ENCODE measurements around the gene PTPRE.

Gene PTPRE

GRCh38 chr10:128077155-128077875 lies 170.4 kb downstream of the PTPRE start:
- no peak overlapping the region for H3K4me3 ChIP-seq (ENCODE audit: low read depth, low read length)
- H3K9ac ChIP-seq (ENCODE audit: low read depth, low read length) = no peak overlapping the region
- no peak overlapping the region for H3K27ac ChIP-seq (ENCODE audit: low read depth, low read length)
- no peaks in the 10 kb centered on the region for H3K36me3 ChIP-seq (ENCODE audit: control insufficient read depth, insufficient read depth, low read length)
- no peaks in the 10 kb centered on the region for H3K4me1 ChIP-seq (ENCODE audit: control insufficient read depth, insufficient read depth, low read length)
- H3K9me3 ChIP-seq (ENCODE audit: control insufficient read depth, insufficient read depth, low read length) = no peaks in the 10 kb centered on the region
- H3K27me3 ChIP-seq (ENCODE audit: control insufficient read depth, insufficient read depth, low read length) = no peaks in the 10 kb centered on the region; the same call in 1 of the 2 replicates

GRCh38 chr10:128078136-128078969 lies 171.4 kb downstream of the PTPRE start:
- Histone ChIP-seq H3K9ac (ENCODE audit: low read depth, low read length) (no peak overlapping the region), H3K4me1 (ENCODE audit: control insufficient read depth, insufficient read depth, low read length) (no peaks in the 10 kb centered on the region), H3K27ac (ENCODE audit: low read depth, low read length) (no peak overlapping the region), H3K36me3 (ENCODE audit: control insufficient read depth, insufficient read depth, low read length) (no peaks in the 10 kb centered on the region), H3K27me3 (ENCODE audit: control insufficient read depth, insufficient read depth, low read length) (no peaks in the 10 kb centered on the region; the same call in 1 of the 2 replicates), H3K4me3 (ENCODE audit: low read depth, low read length) (no peak overlapping the region), H3K9me3 (ENCODE audit: control insufficient read depth, insufficient read depth, low read length) (no peaks in the 10 kb centered on the region)

GRCh38 chr10:128080231-128080630 lies 173.3 kb downstream of the PTPRE start:
- peaks cover 11% of the 10 kb centered on the region for H3K4me1 ChIP-seq (ENCODE audit: control insufficient read depth, insufficient read depth, low read length)
- H3K4me3 ChIP-seq (ENCODE audit: low read depth, low read length) = no peak overlapping the region
- H3K9ac ChIP-seq (ENCODE audit: low read depth, low read length) = no peak overlapping the region
- no peaks in the 10 kb centered on the region; the same call in 1 of the 2 replicates for H3K27me3 ChIP-seq (ENCODE audit: control insufficient read depth, insufficient read depth, low read length)
- no peak overlapping the region for H3K27ac ChIP-seq (ENCODE audit: low read depth, low read length)
- no peaks in the 10 kb centered on the region for H3K9me3 ChIP-seq (ENCODE audit: control insufficient read depth, insufficient read depth, low read length)
- H3K36me3 ChIP-seq (ENCODE audit: control insufficient read depth, insufficient read depth, low read length) = no peaks in the 10 kb centered on the region

- Histone ChIP-seq H3K4me1 (ENCODE audit: control insufficient read depth, insufficient read depth, low read length) (peaks cover 15% of the 10 kb centered on the region), H3K27me3 (ENCODE audit: control insufficient read depth, insufficient read depth, low read length) (no peaks in the 10 kb centered on the region; the same call in 1 of the 2 replicates), H3K27ac (ENCODE audit: low read depth, low read length) (no peak overlapping the region), H3K9me3 (ENCODE audit: control insufficient read depth, insufficient read depth, low read length) (no peaks in the 10 kb centered on the region), H3K4me3 (ENCODE audit: low read depth, low read length) (no peak overlapping the region), H3K36me3 (ENCODE audit: control insufficient read depth, insufficient read depth, low read length) (no peaks in the 10 kb centered on the region), H3K9ac (ENCODE audit: low read depth, low read length) (no peak overlapping the region)
Measured at GRCh38 chr10:128080641-128081040, 173.7 kb downstream of the PTPRE start.

- Histone ChIP-seq H3K4me1 (ENCODE audit: control insufficient read depth, insufficient read depth, low read length) (peaks cover 21% of the 10 kb centered on the region), H3K27me3 (ENCODE audit: control insufficient read depth, insufficient read depth, low read length) (no peaks in the 10 kb centered on the region; the same call in 1 of the 2 replicates)
Measured at GRCh38 chr10:128081222-128081621, 174.3 kb downstream of the PTPRE start.

GRCh38 chr10:128081720-128082119 lies 174.8 kb downstream of the PTPRE start:
- Histone ChIP-seq H3K9ac (ENCODE audit: low read depth, low read length) (no peak overlapping the region), H3K4me3 (ENCODE audit: low read depth, low read length) (no peak overlapping the region), H3K27me3 (ENCODE audit: control insufficient read depth, insufficient read depth, low read length) (no peaks in the 10 kb centered on the region; the same call in 1 of the 2 replicates), H3K4me1 (ENCODE audit: control insufficient read depth, insufficient read depth, low read length) (peaks cover 26% of the 10 kb centered on the region), H3K9me3 (ENCODE audit: control insufficient read depth, insufficient read depth, low read length) (no peaks in the 10 kb centered on the region), H3K36me3 (ENCODE audit: control insufficient read depth, insufficient read depth, low read length) (no peaks in the 10 kb centered on the region), H3K27ac (ENCODE audit: low read depth, low read length) (no peak overlapping the region)

More at GRCh38 chr10:128081222-128081621, 174.3 kb downstream of the PTPRE start:
- Histone ChIP-seq H3K27ac (ENCODE audit: low read depth, low read length) (no peak overlapping the region), H3K4me3 (ENCODE audit: low read depth, low read length) (no peak overlapping the region), H3K9ac (ENCODE audit: low read depth, low read length) (no peak overlapping the region), H3K36me3 (ENCODE audit: control insufficient read depth, insufficient read depth, low read length) (no peaks in the 10 kb centered on the region), H3K9me3 (ENCODE audit: control insufficient read depth, insufficient read depth, low read length) (no peaks in the 10 kb centered on the region)

- H3K27me3 ChIP-seq (ENCODE audit: control insufficient read depth, insufficient read depth, low read length) = no peaks in the 10 kb centered on the region; the same call in 1 of the 2 replicates
- H3K9ac ChIP-seq (ENCODE audit: low read depth, low read length) = no peak overlapping the region
- H3K9me3 ChIP-seq (ENCODE audit: control insufficient read depth, insufficient read depth, low read length) = no peaks in the 10 kb centered on the region
- no peak overlapping the region for H3K4me3 ChIP-seq (ENCODE audit: low read depth, low read length)
- H3K36me3 ChIP-seq (ENCODE audit: control insufficient read depth, insufficient read depth, low read length) = no peaks in the 10 kb centered on the region
- H3K27ac ChIP-seq (ENCODE audit: low read depth, low read length) = no peak overlapping the region
- peaks cover 26% of the 10 kb centered on the region for H3K4me1 ChIP-seq (ENCODE audit: control insufficient read depth, insufficient read depth, low read length)
Measured at GRCh38 chr10:128083191-128083895, 176.4 kb downstream of the PTPRE start.

- Histone ChIP-seq H3K27ac (ENCODE audit: low read depth, low read length) (no peak overlapping the region), H3K4me3 (ENCODE audit: low read depth, low read length) (no peak overlapping the region), H3K9ac (ENCODE audit: low read depth, low read length) (no peak overlapping the region), H3K4me1 (ENCODE audit: control insufficient read depth, insufficient read depth, low read length) (peaks cover 26% of the 10 kb centered on the region), H3K36me3 (ENCODE audit: control insufficient read depth, insufficient read depth, low read length) (no peaks in the 10 kb centered on the region), H3K9me3 (ENCODE audit: control insufficient read depth, insufficient read depth, low read length) (no peaks in the 10 kb centered on the region), H3K27me3 (ENCODE audit: control insufficient read depth, insufficient read depth, low read length) (no peaks in the 10 kb centered on the region; the same call in 1 of the 2 replicates)
Measured at GRCh38 chr10:128084364-128084763, 177.5 kb downstream of the PTPRE start.

GRCh38 chr10:128084991-128085390 lies 178.1 kb downstream of the PTPRE start:
- Histone ChIP-seq H3K36me3 (ENCODE audit: control insufficient read depth, insufficient read depth, low read length) (no peaks in the 10 kb centered on the region), H3K9me3 (ENCODE audit: control insufficient read depth, insufficient read depth, low read length) (no peaks in the 10 kb centered on the region), H3K4me3 (ENCODE audit: low read depth, low read length) (no peak overlapping the region), H3K27me3 (ENCODE audit: control insufficient read depth, insufficient read depth, low read length) (no peaks in the 10 kb centered on the region; the same call in 1 of the 2 replicates), H3K9ac (ENCODE audit: low read depth, low read length) (no peak overlapping the region), H3K4me1 (ENCODE audit: control insufficient read depth, insufficient read depth, low read length) (peaks cover 26% of the 10 kb centered on the region), H3K27ac (ENCODE audit: low read depth, low read length) (no peak overlapping the region)

- no peaks in the 10 kb centered on the region for H3K36me3 ChIP-seq (ENCODE audit: control insufficient read depth, insufficient read depth, low read length)
- no peaks in the 10 kb centered on the region; the same call in 1 of the 2 replicates for H3K27me3 ChIP-seq (ENCODE audit: control insufficient read depth, insufficient read depth, low read length)
- H3K9ac ChIP-seq (ENCODE audit: low read depth, low read length) = no peak overlapping the region
- H3K27ac ChIP-seq (ENCODE audit: low read depth, low read length) = peak overlapping the region; percentile 2
- H3K4me1 ChIP-seq (ENCODE audit: control insufficient read depth, insufficient read depth, low read length) = peaks cover 26% of the 10 kb centered on the region
- no peaks in the 10 kb centered on the region for H3K9me3 ChIP-seq (ENCODE audit: control insufficient read depth, insufficient read depth, low read length)
- no peak overlapping the region for H3K4me3 ChIP-seq (ENCODE audit: low read depth, low read length)
Measured at GRCh38 chr10:128086003-128086863, 179.3 kb downstream of the PTPRE start.
